Measurements from ENCODE around the gene ZHX3.

Gene ZHX3

GRCh38 chr20:41223112-41223511, 94.4 kb downstream of the ZHX3 start:
- TF ChIP-seq CTCF (IDR thresholded peaks at IDR 0.05) (no peak), ZFX (IDR thresholded peaks at IDR 0.05; ENCODE audit: borderline replicate concordance) (no peak)
- no peak overlapping the region for H3K27ac ChIP-seq

GRCh38 chr20:41222703-41223102, 94.8 kb downstream of the ZHX3 start:
- TF ChIP-seq CTCF (IDR thresholded peaks at IDR 0.05) (no peak), ZFX (IDR thresholded peaks at IDR 0.05; ENCODE audit: borderline replicate concordance) (no peak)
- no peak overlapping the region for H3K27ac ChIP-seq

- no peak overlapping the region for H3K27ac ChIP-seq
- no peak for TF ChIP-seq ZFX (IDR thresholded peaks at IDR 0.05; ENCODE audit: borderline replicate concordance)
- no peak for TF ChIP-seq CTCF (IDR thresholded peaks at IDR 0.05)
These were observed 95.2 kb downstream of the ZHX3 start for GRCh38 chr20:41222296-41222695.

- TF ChIP-seq CTCF (IDR thresholded peaks at IDR 0.05) = no peak
- TF ChIP-seq ZFX (IDR thresholded peaks at IDR 0.05; ENCODE audit: borderline replicate concordance) = no peak
- no peak overlapping the region for H3K27ac ChIP-seq
These were observed 95.8 kb downstream of the ZHX3 start for GRCh38 chr20:41221614-41222218.

- no peak overlapping the region for H3K27ac ChIP-seq
- no peak for TF ChIP-seq ZFX (IDR thresholded peaks at IDR 0.05; ENCODE audit: borderline replicate concordance)
These were observed 97.7 kb downstream of the ZHX3 start for GRCh38 chr20:41219824-41220223.

GRCh38 chr20:41218466-41218865, 99.1 kb downstream of the ZHX3 start:
- TF ChIP-seq CTCF (IDR thresholded peaks at IDR 0.05) (no peak), ZFX (IDR thresholded peaks at IDR 0.05; ENCODE audit: borderline replicate concordance) (no peak)
- no peak overlapping the region for H3K27ac ChIP-seq

- no peak overlapping the region for H3K27ac ChIP-seq
- TF ChIP-seq CTCF (IDR thresholded peaks at IDR 0.05) (no peak), ZFX (IDR thresholded peaks at IDR 0.05; ENCODE audit: borderline replicate concordance) (no peak)
These were observed 100.1 kb downstream of the ZHX3 start for GRCh38 chr20:41217422-41217821.

GRCh38 chr20:41214666-41215065, 102.9 kb downstream of the ZHX3 start:
- no peak overlapping the region for H3K27ac ChIP-seq
- TF ChIP-seq ZFX (IDR thresholded peaks at IDR 0.05; ENCODE audit: borderline replicate concordance) = no peak
- TF ChIP-seq CTCF (IDR thresholded peaks at IDR 0.05) = no peak

Measured in 22Rv1 (cell line).